GM12892 (cell line): ENCODE data around the gene SSBP3.

ENCODE experiments used
- POLR2AphosphoS5 ChIP-seq: IDR thresholded peaks from 2 replicates; pipeline ENCODE4 v1.6.1; 2011; ENCODE audit warnings: low read depth, low read length, control low read depth
- TAF1 ChIP-seq: IDR thresholded peaks from 2 replicates; pipeline ENCODE4 v1.6.1; 2011; ENCODE audit warnings: low read depth, mild to moderate bottlenecking, control low read depth, low read length, borderline replicate concordance

DNA sequence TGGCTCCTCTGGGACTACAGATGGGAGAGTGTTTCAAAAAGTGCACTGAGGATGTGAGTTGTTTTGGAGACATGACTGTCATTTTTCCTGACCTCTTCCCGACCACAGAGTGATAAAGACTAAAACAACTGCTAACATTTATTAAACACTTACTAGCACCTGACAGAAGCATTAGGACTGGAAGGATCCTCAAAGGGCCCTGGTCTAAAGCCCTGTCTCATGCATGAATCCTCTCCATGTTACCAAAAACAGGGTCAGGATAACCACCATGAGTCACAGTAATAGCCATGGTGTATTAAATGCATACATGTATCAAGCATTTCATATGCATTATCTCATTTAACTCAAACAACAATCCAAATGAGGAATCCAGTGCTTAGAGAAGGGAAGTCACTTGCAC is 217.9 kb downstream of the SSBP3 start:
- TF ChIP-seq POLR2AphosphoS5 = no peak
- no peak for TF ChIP-seq TAF1
